ENCODE data around the gene NBPF12.
"Not testable (repeated sequence)": the region's sequence is repeated elsewhere in the genome, so short reads cannot be mapped to it uniquely, and the experiment has no call there.

The NBPF12 gene

GRCh38 chr1:146938242-146938902, at the start of gene NBPF12:
TSS of gene NBPF12 (plus strand) at chr1:146938324. CDS start at chr1:146960144, 21,820 bp downstream.
- peak; percentile 70 for DNase-seq (ENCODE audit: low spot score)

GRCh38 chr1:146891355-146891754, 46.8 kb upstream of the NBPF12 start:
- DNase-seq (ENCODE audit: low spot score) = not testable (repeated sequence)

DNA sequence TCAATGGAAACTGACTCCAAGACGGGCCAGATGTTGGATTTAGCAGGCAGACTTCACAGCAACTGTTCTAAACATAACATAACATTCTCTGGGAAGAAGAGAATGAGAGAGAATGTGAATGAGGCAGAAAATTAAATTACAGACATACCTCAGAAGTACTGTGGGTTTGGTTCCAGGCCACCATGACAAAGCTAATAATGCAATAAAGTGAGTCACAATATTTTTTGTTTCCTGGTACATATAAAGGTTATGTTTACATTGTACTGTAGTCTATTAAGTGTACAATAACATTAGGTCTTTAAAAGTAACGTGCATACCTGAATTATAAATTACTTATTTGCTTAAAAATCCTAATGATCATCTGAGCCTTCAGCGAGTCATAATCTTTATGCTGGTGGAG, 45.8 kb upstream of the NBPF12 start:
- not testable (repeated sequence) for DNase-seq (ENCODE audit: low spot score)

DNA sequence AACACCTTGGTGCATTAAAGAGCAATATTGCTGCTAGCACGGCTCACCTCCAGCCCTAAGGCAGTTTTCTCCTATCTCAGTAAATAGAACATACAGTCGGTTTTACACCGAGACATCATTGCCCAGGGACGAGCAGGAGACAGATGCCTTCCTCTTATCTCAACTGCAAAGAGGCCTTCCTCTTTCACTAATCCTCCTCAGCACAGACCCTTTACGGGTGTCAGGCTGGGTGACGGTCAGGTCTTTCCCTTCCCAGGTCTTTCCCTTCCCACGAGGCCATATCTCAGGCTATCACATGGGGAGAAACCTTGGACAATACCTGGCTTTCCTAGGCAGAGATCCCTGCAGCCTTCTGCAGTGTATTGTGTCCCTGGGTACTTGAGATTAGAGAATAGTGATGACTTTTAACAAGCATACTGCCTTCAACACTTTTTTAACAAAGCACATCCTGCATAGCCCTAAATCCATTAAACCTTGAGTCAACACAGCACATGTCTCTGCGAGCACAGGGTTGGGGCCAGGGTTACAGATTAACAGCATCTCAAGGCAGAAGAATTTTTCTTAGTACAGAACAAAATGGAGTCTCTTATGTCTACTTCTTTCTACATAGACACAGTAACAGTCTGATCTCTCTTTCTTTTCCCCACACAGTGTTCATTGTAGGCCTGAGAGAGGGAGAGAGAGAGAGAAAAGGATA, 30.4 kb upstream of the NBPF12 start:
- DNase-seq (ENCODE audit: low spot score) = not testable (repeated sequence)

GRCh38 chr1:146912975-146913374, 25.1 kb upstream of the NBPF12 start:
- not testable (repeated sequence) for DNase-seq (ENCODE audit: low spot score)

GRCh38 chr1:146920811-146921210, 17.3 kb upstream of the NBPF12 start:
- not testable (repeated sequence) for DNase-seq (ENCODE audit: low spot score)

GRCh38 chr1:146922614-146923013, 15.5 kb upstream of the NBPF12 start:
- DNase-seq (ENCODE audit: low spot score) = not testable (repeated sequence)

DNA sequence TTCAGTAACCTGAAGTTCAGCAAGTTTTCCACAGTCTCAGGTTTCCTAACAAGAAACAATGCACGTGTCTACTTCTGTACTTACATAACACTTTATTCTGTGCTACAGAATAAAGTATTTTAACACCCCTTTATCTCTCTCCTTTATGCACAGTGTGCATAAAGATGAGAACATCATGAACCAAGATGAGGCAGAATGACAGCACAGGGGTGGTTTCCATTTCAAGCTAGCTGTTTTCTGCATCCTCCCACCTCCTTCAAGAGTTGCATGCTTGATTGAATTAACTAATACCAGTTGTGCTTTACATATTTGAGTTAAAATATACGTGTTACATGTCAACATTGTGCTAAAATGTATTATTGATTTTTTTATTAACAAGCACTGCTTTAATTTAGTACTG, 14.0 kb upstream of the NBPF12 start:
- not testable (repeated sequence) for DNase-seq (ENCODE audit: low spot score)

DNA sequence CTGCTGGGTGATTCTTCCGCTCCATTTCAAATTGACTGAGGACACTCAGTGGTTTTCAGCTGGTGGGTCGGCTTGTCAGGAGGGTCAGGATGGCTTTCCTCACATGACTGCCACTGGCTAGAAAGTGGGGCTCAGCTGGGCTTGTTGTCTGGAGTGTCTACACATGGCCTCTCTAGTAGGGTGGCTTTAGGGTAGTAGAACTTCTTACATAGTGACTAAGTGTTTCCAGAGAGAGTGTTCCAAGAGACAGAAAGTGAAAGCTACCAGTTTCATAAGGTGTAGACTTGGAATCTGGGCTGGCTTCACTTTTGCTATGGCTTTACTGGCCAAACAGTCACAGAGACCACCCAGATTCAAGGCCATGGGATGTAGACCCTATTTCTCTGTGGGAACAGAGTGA, 11.7 kb upstream of the NBPF12 start:
- not testable (repeated sequence) for DNase-seq (ENCODE audit: low spot score)

- not testable (repeated sequence) for DNase-seq (ENCODE audit: low spot score)
Observed at GRCh38 chr1:146930225-146930624, 7.9 kb upstream of the NBPF12 start.

- not testable (repeated sequence) for DNase-seq (ENCODE audit: low spot score)
Observed at GRCh38 chr1:146934390-146935223, 3.5 kb upstream of the NBPF12 start.

- not testable (repeated sequence) for DNase-seq (ENCODE audit: low spot score)
Observed at GRCh38 chr1:146937462-146937861, 662 bp upstream of the NBPF12 start.

DNA sequence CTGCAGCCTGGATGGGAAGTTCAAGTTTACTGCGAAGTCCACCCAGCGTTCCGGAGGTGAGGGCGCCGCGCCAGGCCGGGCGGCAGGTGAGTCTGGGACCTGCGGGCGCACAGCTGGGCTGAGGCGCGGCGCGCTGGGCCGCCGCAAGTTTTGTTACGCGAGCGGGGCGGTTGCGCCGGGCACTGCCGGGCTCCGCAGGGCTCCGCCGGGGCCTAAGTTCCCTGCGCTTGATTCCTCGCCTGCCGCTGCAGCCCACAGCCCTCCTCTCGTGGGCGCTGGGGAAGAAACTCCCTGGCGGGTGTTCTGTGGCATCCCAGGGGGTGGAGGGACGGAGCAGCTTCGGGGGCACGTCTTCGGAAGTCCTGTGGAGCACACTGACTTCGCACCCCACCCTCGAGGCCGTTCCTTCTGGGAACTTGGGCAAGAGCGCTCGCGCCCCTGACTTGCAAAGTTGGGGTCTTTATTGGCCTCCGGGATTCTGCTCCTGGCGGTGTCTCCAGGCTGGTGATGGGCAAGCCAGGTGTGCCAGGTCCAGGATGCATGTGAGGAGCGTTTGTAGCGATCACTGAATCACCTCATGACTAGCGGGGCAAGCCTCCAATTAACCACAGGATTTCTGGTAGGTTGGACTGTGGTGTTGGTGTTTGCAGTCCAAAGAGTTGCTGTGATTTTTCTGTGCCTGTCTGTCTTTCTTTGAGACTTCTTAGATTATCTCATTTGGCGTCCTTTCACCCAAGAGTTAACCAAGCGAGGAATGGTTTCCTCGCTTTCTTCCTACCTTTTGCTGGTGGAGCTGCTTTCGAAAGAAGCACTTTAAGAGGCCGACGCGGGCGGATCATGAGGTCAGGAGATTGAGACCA, 1.0 kb downstream of the NBPF12 start:
- peak; percentile 0 for DNase-seq (ENCODE audit: low spot score)

DNA sequence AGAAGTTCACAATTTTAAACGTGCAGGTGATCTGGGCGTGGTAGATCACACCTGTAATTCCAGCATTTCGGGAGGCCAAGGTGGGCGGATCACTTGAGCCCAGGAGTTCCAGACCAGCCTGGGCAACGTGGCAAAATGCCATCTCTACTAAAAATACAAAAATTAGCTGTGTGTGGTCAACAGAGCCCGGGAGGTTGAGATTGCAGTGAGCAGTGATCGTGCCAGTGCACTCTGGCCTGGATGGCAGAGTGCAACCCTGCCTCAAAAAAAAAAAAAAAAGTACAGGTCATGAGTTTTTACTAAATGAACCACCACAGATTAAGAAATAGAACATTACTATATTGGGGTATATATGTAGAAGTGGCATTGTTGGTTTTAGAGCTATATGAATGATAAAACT, 2.2 kb downstream of the NBPF12 start:
- DNase-seq (ENCODE audit: low spot score) = not testable (repeated sequence)

DNA sequence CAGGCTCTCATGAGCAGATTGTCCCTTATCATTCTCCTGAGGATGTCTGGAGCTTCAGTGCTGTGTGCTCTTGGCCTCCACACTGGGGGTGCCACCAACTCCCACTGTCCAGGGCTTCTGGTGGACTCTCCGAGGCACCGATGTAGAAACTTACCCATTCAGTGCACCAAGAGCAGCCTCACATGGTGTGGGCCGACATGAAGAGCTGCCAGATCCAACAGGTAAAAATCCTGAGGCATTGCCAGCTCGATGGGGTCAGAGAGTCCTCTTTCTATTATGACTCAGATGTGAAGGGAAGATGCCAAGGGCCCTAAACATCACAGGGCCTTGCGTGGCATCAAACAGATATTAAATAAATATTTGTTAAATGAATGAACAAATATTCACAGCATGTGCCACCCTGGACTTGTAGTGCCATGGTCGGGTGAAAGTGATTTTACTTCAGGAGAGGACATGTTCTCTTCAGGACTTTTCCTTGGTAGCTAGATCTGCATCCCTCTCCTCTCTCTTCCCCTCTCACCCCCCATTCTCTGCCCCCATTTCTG, 5.3 kb downstream of the NBPF12 start:
- not testable (repeated sequence) for DNase-seq (ENCODE audit: low spot score)

GRCh38 chr1:146948127-146948526, 10.0 kb downstream of the NBPF12 start:
- not testable (repeated sequence) for DNase-seq (ENCODE audit: low spot score)

DNA sequence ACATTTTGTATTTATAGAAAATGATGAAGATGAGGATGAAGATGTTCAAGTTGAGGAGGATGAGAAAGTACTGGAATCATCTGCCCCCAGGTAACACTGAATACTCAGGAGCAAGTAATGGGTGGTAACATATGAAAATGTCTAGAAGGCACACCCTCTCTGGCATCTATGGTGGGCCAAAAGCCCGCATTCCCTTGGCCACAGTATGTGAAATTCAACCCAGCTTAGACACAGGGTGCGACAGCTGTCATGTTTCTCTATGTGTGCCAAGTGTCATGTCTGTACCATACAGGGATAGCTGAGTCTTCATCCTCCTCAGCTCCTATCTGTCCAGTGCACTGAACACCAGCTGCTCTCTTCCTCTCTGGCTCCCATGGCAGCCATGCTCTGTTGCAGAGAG, 26.2 kb downstream of the NBPF12 start:
- DNase-seq (ENCODE audit: low spot score) = not testable (repeated sequence)

- DNase-seq (ENCODE audit: low spot score) = not testable (repeated sequence)
Observed at GRCh38 chr1:146966351-146966750, 28.2 kb downstream of the NBPF12 start.

- DNase-seq (ENCODE audit: low spot score) = not testable (repeated sequence)
Observed at GRCh38 chr1:146970656-146971055, 32.5 kb downstream of the NBPF12 start.

- not testable (repeated sequence) for DNase-seq (ENCODE audit: low spot score)
Observed at GRCh38 chr1:146972681-146973080, 34.6 kb downstream of the NBPF12 start.

DNA sequence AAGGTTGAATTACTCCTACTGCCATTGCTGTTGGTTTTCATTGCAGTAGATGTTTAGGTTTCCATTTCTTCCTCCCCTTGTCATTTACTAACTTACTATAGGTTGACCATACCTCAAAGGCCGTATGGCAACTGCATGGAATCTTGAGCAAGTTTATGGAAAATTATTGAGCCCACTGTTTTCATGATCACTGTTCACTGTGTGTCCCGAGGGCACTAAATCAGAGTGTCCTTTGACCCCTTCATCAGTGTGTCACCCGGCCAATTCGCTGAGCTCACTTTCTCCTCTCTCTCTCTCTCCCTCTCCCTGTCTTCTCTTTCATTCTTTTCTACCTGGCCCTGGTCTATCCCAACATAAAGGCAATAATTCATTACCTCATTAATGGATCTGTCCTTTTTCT, 47.7 kb downstream of the NBPF12 start:
- DNase-seq (ENCODE audit: low spot score) = not testable (repeated sequence)
